Neural progenitor cell (in vitro differentiated cells): ENCODE results near the gene AXL.

Source experiments
- EZH2phosphoT487 ChIP-seq: fragments of 200-600 bp; sonication (generic); IDR thresholded peaks from 2 replicates; pipeline ENCODE4 v1.6.1; 2017; ENCODE audit warnings: antibody characterized with exemption
- TF ChIP-seq, protein P1 (sequence below): fragments of 200-600 bp; sonication (generic); IDR thresholded peaks from 2 replicates; pipeline ENCODE4 v1.5.1; 2017; ENCODE audit warnings: antibody characterized with exemption, mild to moderate bottlenecking

DNA sequence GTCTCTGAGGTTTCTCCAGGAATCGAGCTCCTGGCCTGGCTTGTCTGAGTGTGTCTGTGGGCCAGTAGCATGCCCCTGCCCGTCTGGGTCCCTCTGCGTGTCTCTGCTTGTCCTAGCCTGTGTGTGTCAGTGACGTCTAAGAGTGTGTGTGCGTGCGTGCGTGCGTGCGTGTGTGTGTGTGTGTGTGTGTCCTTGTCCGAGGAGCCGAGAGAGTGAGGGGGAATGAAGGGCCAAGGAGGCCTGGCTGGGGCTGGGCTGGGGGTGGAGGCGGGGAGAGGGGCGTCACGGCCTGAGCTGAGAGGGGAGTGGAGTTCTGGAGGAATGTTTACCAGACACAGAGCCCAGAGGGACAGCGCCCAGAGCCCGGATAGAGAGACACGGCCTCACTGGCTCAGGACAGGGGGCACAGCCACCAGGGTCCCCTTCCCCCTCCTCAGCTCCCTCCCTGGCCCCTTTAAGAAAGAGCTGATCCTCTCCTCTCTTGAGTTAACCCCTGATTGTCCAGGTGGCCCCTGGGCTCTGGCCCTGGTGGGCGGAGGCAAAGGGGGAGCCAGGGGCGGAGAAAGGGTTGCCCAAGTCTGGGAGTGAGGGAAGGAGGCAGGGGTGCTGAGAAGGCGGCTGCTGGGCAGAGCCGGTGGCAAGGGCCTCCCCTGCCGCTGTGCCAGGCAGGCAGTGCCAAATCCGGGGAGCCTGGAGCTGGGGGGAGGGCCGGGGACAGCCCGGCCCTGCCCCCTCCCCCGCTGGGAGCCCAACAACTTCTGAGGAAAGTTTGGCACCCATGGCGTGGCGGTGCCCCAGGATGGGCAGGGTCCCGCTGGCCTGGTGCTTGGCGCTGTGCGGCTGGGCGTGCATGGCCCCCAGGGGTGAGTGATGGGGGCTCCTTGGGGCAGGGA is at the start of gene AXL:
- TF ChIP-seq, protein P1, sequence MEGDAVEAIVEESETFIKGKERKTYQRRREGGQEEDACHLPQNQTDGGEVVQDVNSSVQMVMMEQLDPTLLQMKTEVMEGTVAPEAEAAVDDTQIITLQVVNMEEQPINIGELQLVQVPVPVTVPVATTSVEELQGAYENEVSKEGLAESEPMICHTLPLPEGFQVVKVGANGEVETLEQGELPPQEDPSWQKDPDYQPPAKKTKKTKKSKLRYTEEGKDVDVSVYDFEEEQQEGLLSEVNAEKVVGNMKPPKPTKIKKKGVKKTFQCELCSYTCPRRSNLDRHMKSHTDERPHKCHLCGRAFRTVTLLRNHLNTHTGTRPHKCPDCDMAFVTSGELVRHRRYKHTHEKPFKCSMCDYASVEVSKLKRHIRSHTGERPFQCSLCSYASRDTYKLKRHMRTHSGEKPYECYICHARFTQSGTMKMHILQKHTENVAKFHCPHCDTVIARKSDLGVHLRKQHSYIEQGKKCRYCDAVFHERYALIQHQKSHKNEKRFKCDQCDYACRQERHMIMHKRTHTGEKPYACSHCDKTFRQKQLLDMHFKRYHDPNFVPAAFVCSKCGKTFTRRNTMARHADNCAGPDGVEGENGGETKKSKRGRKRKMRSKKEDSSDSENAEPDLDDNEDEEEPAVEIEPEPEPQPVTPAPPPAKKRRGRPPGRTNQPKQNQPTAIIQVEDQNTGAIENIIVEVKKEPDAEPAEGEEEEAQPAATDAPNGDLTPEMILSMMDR: no peak
- TF ChIP-seq EZH2phosphoT487: no peak
